ENCODE data around the gene KLF11. TPM values are rescaled to one million over a fixed set of nuclear protein-coding genes. Genes with fewer than 3 reads are reported as not detected.

The KLF11 gene
- total and polyA plus RNA-seq, 9 of the 15 experiments (the other 6 are each of a cell fraction or from before 2014, with no cell fraction given), result 2.1 to 13.4 (median 6.5) TPM

DNA sequence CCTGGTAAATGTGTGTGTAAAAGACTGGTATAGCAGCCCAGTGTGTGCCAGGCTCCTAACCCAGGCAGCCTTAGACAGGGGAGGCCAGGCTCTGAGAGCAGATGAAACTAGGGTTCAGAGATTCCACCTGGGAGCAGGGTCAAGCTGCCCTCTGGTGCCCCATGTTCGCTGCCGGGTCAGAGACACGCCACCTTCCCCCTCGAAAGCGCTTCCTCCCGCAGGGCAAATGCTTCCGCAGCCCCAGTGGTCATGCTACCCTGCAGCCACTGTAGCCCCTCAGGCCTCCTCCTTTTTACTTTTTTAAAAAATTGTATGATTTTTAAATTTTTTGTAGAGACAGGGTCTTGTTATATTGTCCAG, 10.6 kb upstream of the KLF11 start:
- FAIRE-seq (no peak), DNase-seq (ENCODE audit: extremely low read depth in 1 of 4, low spot score in 3 of 4) (no peak), ATAC-seq (no peak)
- H2AFZ ChIP-seq (ENCODE audit: low read depth, low read length), result no peak overlapping the region
- peaks cover 43 to 82% of the 10 kb centered on the region in 2 experiments for H3K4me1 ChIP-seq (replicated peaks in 1 of 2; ENCODE audit: control insufficient read depth in 2 of 2, insufficient read depth in 2 of 2, low read length in 2 of 2)
- WGBS (ENCODE audit: insufficient coverage, low coverage, missing lambda C conversion rate), result 81% methylated on average over 6 of the region's 7 CpGs
- no TSS peak for BruUV-seq (replicated peaks)
- peak overlapping the region; percentile 86 to 91; a peak in 3 of 4 replicates for H3K9ac ChIP-seq (ENCODE audit: insufficient read depth in 1 of 2, low read depth in 2 of 2, low read length in 2 of 2)
- peaks cover 55% of the 10 kb centered on the region for H3K79me2 ChIP-seq (ENCODE audit: control insufficient read depth, insufficient read depth, low read length)
- H3K36me3 ChIP-seq (ENCODE audit: control insufficient read depth, insufficient read depth, low read length), result 0 out of 3 replicates have a peak, but pooled peaks cover 4% of the 10 kb centered on the region
- intact Hi-C loops (cut with micrococcal nuclease) (no loop called here), in situ Hi-C loops (cut with MboI) (no loop called here)
- ChIA-PET CTCF (ENCODE audit: low intra/inter-chr PET ratio) (no interaction called here), POLR2A (interaction anchor here (1.3 kb wide), 1 partner anchor 11 kb away, joined by 5 read pairs; no protein-coding TSS in a partner anchor)
- no peaks in the 10 kb centered on the region; a peak in 1 of 5 replicates for H3K27me3 ChIP-seq (ENCODE audit: control insufficient read depth in 2 of 2, insufficient read depth in 2 of 2, low read length in 2 of 2)
- H3K4me3 ChIP-seq, result no peak overlapping the region
- no peaks in the 10 kb centered on the region for H4K20me1 ChIP-seq (replicated peaks; ENCODE audit: control insufficient read depth, insufficient read depth, low read length)
- H3K4me2 ChIP-seq (ENCODE audit: insufficient read depth, low read length), result 0 out of 2 replicates have a peak overlapping the region, but pooled peaks have one; percentile 15
- H3K9me3 ChIP-seq (replicated peaks; ENCODE audit: control insufficient read depth, insufficient read depth, low read depth, low read length), result no peaks in the 10 kb centered on the region
- H3K27ac ChIP-seq (ENCODE audit: extremely low read depth, low read depth, low read length), result peak overlapping the region; percentile 51; the same call in 1 of the 3 replicates
- H3K9me1 ChIP-seq (ENCODE audit: control insufficient read depth, insufficient read depth, low read length), result no peaks in the 10 kb centered on the region
- no peak for TF ChIP-seq HMGN3 (IDR thresholded peaks at IDR 0.05; ENCODE audit: borderline replicate concordance, extremely low read depth, insufficient read length, low read depth, low read length)
- TF ChIP-seq DNMT1 (IDR thresholded peaks at IDR 0.05), result no peak
- TF ChIP-seq, protein P1, sequence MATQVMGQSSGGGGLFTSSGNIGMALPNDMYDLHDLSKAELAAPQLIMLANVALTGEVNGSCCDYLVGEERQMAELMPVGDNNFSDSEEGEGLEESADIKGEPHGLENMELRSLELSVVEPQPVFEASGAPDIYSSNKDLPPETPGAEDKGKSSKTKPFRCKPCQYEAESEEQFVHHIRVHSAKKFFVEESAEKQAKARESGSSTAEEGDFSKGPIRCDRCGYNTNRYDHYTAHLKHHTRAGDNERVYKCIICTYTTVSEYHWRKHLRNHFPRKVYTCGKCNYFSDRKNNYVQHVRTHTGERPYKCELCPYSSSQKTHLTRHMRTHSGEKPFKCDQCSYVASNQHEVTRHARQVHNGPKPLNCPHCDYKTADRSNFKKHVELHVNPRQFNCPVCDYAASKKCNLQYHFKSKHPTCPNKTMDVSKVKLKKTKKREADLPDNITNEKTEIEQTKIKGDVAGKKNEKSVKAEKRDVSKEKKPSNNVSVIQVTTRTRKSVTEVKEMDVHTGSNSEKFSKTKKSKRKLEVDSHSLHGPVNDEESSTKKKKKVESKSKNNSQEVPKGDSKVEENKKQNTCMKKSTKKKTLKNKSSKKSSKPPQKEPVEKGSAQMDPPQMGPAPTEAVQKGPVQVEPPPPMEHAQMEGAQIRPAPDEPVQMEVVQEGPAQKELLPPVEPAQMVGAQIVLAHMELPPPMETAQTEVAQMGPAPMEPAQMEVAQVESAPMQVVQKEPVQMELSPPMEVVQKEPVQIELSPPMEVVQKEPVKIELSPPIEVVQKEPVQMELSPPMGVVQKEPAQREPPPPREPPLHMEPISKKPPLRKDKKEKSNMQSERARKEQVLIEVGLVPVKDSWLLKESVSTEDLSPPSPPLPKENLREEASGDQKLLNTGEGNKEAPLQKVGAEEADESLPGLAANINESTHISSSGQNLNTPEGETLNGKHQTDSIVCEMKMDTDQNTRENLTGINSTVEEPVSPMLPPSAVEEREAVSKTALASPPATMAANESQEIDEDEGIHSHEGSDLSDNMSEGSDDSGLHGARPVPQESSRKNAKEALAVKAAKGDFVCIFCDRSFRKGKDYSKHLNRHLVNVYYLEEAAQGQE (IDR thresholded peaks at IDR 0.05; ENCODE audit: borderline replicate concordance), result no peak
- TF ChIP-seq, protein P1 (CRISPR knock-in tag; IDR thresholded peaks at IDR 0.05; ENCODE audit: low read depth), result no peak
- no peak for TF ChIP-seq KLF1 (tag; IDR thresholded peaks at IDR 0.05)
- TF ChIP-seq, protein P2, sequence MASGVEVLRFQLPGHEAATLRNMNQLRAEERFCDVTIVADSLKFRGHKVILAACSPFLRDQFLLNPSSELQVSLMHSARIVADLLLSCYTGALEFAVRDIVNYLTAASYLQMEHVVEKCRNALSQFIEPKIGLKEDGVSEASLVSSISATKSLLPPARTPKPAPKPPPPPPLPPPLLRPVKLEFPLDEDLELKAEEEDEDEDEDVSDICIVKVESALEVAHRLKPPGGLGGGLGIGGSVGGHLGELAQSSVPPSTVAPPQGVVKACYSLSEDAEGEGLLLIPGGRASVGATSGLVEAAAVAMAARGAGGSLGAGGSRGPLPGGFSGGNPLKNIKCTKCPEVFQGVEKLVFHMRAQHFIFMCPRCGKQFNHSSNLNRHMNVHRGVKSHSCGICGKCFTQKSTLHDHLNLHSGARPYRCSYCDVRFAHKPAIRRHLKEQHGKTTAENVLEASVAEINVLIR (CRISPR knock-in tag; IDR thresholded peaks at IDR 0.05), result no peak
- TF ChIP-seq, protein P3, sequence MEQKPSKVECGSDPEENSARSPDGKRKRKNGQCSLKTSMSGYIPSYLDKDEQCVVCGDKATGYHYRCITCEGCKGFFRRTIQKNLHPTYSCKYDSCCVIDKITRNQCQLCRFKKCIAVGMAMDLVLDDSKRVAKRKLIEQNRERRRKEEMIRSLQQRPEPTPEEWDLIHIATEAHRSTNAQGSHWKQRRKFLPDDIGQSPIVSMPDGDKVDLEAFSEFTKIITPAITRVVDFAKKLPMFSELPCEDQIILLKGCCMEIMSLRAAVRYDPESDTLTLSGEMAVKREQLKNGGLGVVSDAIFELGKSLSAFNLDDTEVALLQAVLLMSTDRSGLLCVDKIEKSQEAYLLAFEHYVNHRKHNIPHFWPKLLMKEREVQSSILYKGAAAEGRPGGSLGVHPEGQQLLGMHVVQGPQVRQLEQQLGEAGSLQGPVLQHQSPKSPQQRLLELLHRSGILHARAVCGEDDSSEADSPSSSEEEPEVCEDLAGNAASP (IDR thresholded peaks at IDR 0.05), result no peak
- TF ChIP-seq SMARCA4 (IDR thresholded peaks at IDR 0.05), result no peak
- no peak for TF ChIP-seq RB1 (IDR thresholded peaks at IDR 0.05; ENCODE audit: low read depth)
- TF ChIP-seq NCOA6 (IDR thresholded peaks at IDR 0.05), result no peak
